Stimulated activated CD4-positive, alpha-beta T cell treated with anti-CD3 and anti-CD28 coated beads, Interleukin-4, amount 100 ng/mL, for 4 hours (primary cell): ENCODE results near the gene ST6GAL2.

Experiments used
- DNase-seq, 2 experiments: peaks; one replicate each; pipeline ENCODE4 v3.0.0-alpha.2; 2020

Gene ST6GAL2

GRCh38 chr2:106863387-106863786 lies 22.6 kb downstream of the ST6GAL2 start:
- DNase-seq = no peak

- no peak for DNase-seq
Observed at GRCh38 chr2:106859498-106859897, 26.5 kb downstream of the ST6GAL2 start.

- DNase-seq = no peak
Observed at GRCh38 chr2:106858810-106859209, 27.2 kb downstream of the ST6GAL2 start.

DNA sequence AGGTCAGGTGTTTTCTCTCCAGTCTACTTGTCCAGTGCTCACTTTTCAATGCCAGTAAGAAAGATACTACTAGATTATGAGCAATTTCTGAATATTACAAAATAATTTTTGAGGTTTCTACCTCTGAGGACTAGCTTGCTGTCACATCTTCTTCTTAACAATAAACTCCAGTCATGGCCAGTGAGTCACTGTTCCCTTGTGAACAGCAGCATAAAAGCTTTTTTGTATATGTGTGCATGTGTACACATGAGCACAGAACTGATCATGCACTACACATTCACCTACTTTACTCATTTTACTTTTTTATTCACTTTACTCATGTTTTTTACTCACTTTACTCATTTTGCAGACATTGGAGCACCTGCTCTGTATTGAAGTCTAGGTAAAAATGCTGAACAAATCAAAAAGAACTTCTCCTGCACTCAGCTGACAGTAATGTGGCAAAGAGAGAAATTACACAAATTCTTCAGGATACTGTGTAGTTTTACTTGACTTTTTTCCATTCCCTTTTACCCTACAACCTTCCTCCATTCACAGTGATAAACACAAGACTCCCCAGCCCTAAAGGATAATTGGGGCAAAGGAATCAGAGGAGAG lies 28.0 kb downstream of the ST6GAL2 start:
- no peak for DNase-seq

DNA sequence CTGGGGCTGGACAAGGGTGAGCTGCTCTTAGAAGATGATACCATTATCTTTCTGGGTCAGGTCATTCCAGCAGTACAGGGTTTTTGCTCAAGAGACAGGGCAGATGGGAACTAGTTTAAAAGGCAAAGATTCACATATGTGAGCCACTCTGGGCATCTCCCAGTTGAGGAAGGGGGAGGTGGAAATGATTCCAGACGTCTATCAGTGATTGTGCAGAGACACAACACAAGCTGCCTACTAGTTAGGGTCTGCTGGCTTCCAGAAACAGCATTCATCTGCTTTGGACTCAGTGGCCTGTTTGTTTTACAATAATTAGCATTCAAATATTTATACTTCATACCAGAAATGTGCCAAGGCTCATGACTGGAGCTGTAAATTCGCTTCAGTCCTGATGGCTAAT lies 32.3 kb downstream of the ST6GAL2 start:
- no peak for DNase-seq

- DNase-seq = no peak
Observed at GRCh38 chr2:106851881-106852501, 34.0 kb downstream of the ST6GAL2 start.

GRCh38 chr2:106851087-106851874 lies 34.7 kb downstream of the ST6GAL2 start:
- no peak for DNase-seq

- no peak for DNase-seq
Observed at GRCh38 chr2:106849253-106849652, 36.7 kb downstream of the ST6GAL2 start.

DNA sequence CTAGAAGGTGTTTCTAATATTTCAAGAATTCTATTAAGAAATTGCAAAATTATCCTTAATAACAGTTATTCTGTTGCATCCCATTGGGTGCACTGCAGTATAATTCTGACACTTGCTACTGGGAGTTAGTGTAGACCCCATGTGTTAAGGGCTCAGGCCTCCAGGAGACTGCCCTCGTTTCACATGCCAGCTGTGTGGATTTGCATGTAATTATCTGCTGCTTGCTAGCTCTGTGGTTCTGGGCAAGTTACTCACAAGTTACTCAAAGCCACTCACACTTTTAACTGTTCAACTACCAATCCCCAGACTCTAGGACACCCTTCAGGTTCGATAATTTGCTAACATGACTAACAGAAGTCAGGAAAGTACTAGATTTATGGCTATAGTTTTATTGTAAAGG lies 38.6 kb downstream of the ST6GAL2 start:
- DNase-seq = no peak

DNA sequence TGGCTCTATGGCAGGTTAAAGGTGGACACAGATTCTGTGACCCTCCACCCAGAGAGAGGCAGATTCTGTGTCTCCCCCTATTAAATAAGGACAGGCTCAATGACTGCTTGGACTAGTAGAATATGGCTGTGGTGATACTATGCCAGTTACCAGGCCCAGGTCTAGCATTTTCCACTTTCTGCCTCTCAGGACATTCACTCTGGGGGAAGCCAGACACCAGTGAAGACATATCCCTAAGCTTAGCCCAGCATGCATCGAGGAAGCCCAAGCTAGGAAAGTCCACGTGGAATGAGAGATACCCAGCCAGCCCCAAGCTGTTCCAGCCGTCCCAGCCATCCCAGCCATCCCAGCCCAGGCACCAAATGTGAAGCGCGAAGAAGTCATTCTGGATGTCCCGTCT lies 40.3 kb downstream of the ST6GAL2 start:
- DNase-seq = no peak

GRCh38 chr2:106843910-106844250 lies 42.1 kb downstream of the ST6GAL2 start:
- no peak for DNase-seq

DNA sequence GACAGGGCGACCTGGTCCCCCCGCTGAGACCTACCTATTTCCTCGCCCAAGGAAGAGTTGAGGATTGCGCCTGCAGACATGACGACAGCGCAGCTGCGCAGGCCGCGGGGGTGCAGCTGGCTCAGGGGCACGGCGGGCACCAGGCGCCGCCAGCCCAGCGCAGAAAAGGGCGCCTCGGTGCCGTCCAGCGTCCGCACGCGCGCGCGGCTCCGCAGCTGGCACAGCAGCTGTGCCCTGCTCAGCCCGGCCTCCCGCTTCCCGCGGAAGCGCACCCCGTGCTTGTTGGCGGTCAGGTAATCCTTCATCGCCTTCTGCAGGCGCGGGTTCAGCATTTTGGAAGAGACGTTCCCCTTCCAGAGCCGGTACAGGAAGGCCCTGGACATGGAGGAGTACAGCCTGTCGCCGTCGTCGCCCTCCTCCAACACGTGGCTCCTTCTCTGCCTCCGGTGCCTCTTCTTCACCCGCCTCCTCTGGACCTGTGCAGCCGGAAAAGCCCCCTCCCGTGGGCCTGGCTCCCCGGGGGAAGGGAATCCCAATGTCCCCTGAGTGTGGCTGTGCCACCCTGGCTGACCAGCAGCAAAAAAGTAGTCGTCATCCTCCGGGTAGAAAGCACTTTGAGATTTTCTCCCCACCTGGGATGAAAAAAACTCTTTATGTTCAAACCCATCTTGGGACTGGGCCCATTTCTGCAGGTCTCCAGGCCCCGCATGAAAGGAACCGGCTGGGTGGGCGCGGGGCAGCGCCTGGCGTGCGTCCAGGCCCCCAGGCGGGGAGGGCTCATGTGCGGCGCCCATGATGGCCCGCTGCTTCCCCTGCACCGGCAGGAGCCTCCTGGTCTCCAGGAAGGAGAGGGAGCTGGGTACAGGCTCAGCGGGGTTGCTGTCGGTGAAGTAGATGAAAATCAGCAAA lies 42.7 kb downstream of the ST6GAL2 start:
- DNase-seq = no peak

DNA sequence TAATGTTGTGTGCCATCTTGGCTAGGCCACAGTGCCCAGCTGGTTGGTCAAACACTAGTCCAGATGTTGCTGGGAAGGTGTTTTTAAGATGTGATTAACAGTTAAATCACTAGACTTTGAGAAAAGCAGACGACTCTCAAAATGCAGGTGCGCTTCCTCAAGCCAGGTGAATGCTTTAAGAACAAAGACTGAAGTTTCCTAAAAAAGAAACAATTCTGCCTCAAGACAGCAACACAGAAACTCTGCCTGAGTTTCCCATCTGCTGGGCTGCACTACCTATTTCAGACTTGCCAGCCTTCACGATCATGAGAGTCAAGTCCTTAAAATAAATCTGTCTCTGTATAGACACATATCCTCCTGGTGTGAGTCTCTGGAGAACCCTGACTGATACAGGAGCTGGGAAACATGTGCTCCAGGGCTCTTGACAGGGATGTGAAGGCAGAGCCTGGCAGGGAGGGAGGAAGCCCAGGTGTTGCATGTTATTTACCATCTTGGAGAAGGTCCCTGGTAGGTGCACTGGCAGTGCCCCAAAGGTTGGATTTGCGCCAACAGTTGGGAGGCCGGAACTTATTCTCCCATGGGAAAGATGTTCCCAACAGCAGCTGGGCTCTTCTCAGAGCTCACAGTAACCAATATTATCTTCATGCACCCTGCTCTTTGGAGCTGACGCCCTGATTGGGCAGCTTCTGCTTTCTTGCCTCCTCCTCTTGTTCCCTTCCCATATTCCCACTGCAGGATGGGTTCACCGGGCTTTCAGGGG lies 43.9 kb downstream of the ST6GAL2 start:
- DNase-seq = no peak

GRCh38 chr2:106840818-106841217 lies 45.1 kb downstream of the ST6GAL2 start:
- no peak for DNase-seq

DNA sequence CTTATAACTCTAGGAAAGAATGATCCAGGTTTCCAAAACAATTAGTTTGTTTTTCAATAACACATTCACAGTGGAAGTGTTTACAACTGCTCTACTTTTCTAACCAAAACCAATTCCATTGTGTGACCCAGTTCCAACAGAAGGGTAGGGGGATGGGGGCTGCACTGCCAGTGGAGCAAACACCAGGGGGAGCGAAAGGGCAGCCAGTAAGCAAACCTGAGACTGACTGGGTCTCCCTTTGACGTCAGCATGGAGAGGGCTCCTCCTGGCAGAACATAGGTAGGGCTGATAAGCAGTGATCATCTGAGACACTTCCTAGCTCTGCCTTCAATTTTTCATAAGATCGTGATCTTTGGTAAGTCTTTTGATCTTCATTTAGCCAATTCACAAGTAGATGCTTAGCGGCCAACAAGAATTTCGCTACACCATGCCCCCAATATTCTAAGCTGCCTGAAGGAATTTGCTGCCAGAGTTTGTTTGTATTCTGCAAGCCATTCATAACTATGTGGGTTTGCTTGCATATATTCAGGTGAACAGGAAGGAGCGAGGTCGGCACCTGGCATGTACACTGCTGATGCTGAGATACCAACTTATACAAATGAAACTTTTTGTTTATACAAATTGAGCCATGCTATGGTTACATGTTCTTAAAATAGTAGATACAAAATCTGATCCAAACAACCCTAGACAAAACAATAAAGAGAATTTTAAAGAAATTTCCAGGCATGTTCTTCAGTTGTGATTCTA lies 45.9 kb downstream of the ST6GAL2 start:
- DNase-seq = no peak

GRCh38 chr2:106833256-106833655 lies 52.7 kb downstream of the ST6GAL2 start:
- DNase-seq = no peak

DNA sequence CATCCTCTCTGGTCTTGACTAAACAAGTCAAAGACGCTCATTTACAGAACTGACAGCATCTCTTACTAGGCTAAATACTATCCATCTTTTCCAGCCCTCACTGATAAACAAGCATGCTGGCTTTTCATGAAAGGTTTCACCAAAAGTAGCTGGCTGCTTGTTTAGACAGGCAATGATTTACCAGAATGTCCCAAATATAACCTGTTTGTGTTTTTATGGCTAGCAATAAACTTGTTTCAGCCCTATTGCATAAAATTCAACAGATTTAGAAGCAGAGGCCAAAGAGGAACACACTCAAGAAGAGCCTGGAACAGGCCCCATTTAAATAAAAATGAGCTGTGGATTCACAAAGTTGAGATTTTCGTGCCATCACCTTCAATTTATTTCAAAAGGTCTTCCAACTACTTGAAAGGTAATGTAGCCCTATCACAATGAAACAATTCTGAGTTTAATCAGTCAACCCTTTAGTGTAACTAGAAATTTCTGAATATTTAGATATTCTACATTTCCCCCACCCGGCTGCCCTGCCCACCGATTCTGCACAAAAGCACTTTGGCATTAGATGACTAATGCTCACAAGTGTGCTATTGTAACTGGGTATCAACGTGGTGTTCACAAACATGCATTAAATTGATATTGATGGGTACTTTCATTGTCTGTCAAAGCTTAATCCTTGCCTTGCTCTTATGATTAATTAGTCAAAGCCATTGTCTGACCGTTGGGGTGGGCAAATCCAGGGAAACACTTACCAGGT lies 54.0 kb downstream of the ST6GAL2 start:
- no peak for DNase-seq

GRCh38 chr2:106831241-106831640 lies 54.7 kb downstream of the ST6GAL2 start:
- DNase-seq = no peak

DNA sequence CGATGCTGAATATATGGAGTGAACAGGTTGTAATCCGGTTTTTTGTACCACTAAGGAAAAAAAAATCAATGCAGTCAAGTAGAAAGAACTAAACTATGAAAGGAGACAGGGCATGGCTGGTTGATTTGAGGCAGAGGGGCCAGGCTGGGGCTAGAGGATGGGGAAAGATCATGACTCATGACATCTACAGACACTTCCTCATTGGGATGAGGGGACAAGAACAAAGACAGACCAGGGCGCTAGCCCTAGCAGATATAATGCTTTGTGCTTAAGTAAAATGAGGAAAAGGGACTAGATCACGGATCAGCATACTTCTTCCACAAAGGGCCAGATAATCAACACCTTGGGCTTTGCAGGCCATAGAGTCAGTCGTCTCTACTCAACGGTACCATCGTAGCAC lies 55.8 kb downstream of the ST6GAL2 start:
- DNase-seq = no peak

DNA sequence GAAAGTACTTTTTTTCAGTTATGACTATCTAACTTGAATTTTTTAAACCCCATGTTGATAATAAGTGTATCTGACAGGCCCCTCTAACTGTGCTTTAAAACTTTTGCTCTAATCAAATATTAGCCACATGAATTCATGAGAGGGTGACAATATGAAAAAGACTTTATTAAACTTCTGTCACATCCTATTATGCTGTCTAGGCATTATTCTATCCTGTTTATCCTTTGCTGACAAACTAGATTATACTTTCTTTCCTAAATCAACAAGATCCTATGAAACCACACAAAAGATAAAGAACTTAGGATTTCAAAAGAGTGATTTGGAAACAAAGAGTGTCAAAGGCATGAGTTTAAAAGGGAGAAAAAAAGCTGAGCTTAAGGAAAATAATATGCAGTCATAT lies 57.8 kb downstream of the ST6GAL2 start:
- no peak for DNase-seq

- no peak for DNase-seq
Observed at GRCh38 chr2:106827158-106827557, 58.8 kb downstream of the ST6GAL2 start.
